HepG2 (cell line): Measurements from ENCODE around the gene LDLR. TPM values are rescaled to one million over a fixed set of nuclear protein-coding genes. Genes with fewer than 3 reads are reported as not detected.
A peak's percentile ranks its signal among the peaks of the same experiment; 100 is the strongest.

Source experiments
- IRX3 ChIP-seq: sonication (generic); formaldehyde crosslinking; IDR thresholded peaks from 2 replicates; pipeline ENCODE4 v1.8.1; 2023; ENCODE audit warnings: mild to moderate bottlenecking, low read depth, missing genetic modification reagents, borderline replicate concordance
- KDM5B ChIP-seq: sonication (generic); formaldehyde crosslinking; IDR thresholded peaks from 2 replicates; pipeline ENCODE4 v1.4.0; 2020; ENCODE audit warnings: missing genetic modification reagents, mild to moderate bottlenecking, borderline replicate concordance
- KLF13 ChIP-seq: sonication (generic); formaldehyde crosslinking; IDR thresholded peaks from 2 replicates; pipeline ENCODE4 v1.4.0; 2020; ENCODE audit warnings: mild to moderate bottlenecking, missing genetic modification reagents
- MEF2D ChIP-seq: sonication (generic); formaldehyde crosslinking; IDR thresholded peaks from 2 replicates; pipeline ENCODE4 v1.5.1; 2020; ENCODE audit warnings: mild to moderate bottlenecking, missing genetic modification reagents
- NR3C1 ChIP-seq: sonication (generic); formaldehyde crosslinking; IDR thresholded peaks from 2 replicates; pipeline ENCODE4 v1.4.0; 2020; ENCODE audit warnings: missing genetic modification reagents
- ONECUT2 ChIP-seq: sonication (generic); formaldehyde crosslinking; IDR thresholded peaks from 2 replicates; pipeline ENCODE4 v1.4.0; 2020; ENCODE audit warnings: missing genetic modification reagents
- RNF2 ChIP-seq: fragments of 450-650 bp; conservative IDR thresholded peaks from 2 replicates; pipeline ENCODE4 v1.6.1; 2016; ENCODE audit warnings: low read depth
- SRSF9 ChIP-seq: fragments of 200-400 bp; formaldehyde crosslinking; IDR thresholded peaks from 2 replicates; pipeline ENCODE4 v1.6.1; 2018; ENCODE audit warnings: borderline replicate concordance, mild to moderate bottlenecking, low read depth, low read length; ENCODE audit not compliant: insufficient read depth, poor library complexity, severe bottlenecking
- ZFP62 ChIP-seq: sonication (generic); formaldehyde crosslinking; IDR thresholded peaks from 2 replicates; pipeline ENCODE4 v1.4.0; 2020; ENCODE audit warnings: missing genetic modification reagents
- ZNF10 ChIP-seq: sonication (generic); formaldehyde crosslinking; IDR thresholded peaks from 2 replicates; pipeline ENCODE4 v1.4.0; 2020; ENCODE audit warnings: mild to moderate bottlenecking, low read depth, missing genetic modification reagents, borderline replicate concordance
- ZNF501 ChIP-seq: sonication (generic); formaldehyde crosslinking; IDR thresholded peaks from 2 replicates; pipeline ENCODE4 v1.5.1; 2020; ENCODE audit warnings: mild to moderate bottlenecking, moderate library complexity, missing genetic modification reagents
- ZNF672 ChIP-seq: sonication (generic); formaldehyde crosslinking; IDR thresholded peaks from 2 replicates; pipeline ENCODE4 v1.8.1; 2022; ENCODE audit warnings: missing genetic modification reagents
- polyA plus RNA-seq, 8 experiments: library from polyadenylated mRNA; depleted of rRNA in 3 of 8; stranded (reverse) in 7 of 8; unstranded in 1 of 8; fragments of >200 nt; fragmentation: Illumina TruSeq in 4 of 8; extraction: Trizol in 4 of 8; gene quantifications; 2 replicates each; pipeline versions ENCODE4 v1.2.1 to v1.2.3, GENCODE V29; 2011 to 2016; ENCODE audit warnings: low read depth in 4 of 8, missing spikeins in 1 of 8, mixed read lengths in 1 of 8; ENCODE audit not compliant: insufficient read depth in 1 of 8
- total RNA-seq, 5 experiments: library from RNA; depleted of rRNA; stranded (reverse); fragments of >200 nt; fragmentation: Illumina TruSeq; extraction: Trizol; gene quantifications; 2 replicates each; pipeline ENCODE4 v1.2.3, GENCODE V29; 2016; ENCODE audit warnings: low read depth in 1 of 5
- TF ChIP-seq, protein P1 (sequence below): sonication (generic); formaldehyde crosslinking; IDR thresholded peaks from 2 replicates; pipeline ENCODE4 v1.5.0; 2020; ENCODE audit warnings: mild to moderate bottlenecking, missing genetic modification reagents
- TF ChIP-seq, protein P2 (sequence below): sonication (generic); formaldehyde crosslinking; conservative IDR thresholded peaks from 2 replicates; pipeline ENCODE4 v1.8.0; 2022; ENCODE audit warnings: low read depth, missing genetic modification reagents
- TF ChIP-seq, protein P3 (sequence below): sonication (generic); formaldehyde crosslinking; IDR thresholded peaks from 2 replicates; pipeline ENCODE4 v1.5.1; 2020; ENCODE audit warnings: mild to moderate bottlenecking, missing genetic modification reagents, borderline replicate concordance
- TF ChIP-seq, protein P4 (sequence below): sonication (generic); formaldehyde crosslinking; IDR thresholded peaks from 2 replicates; pipeline ENCODE4 v1.8.1; 2023; ENCODE audit warnings: missing genetic modification reagents, inconsistent platforms, borderline replicate concordance
- TF ChIP-seq, protein P5 (sequence below): sonication (generic); formaldehyde crosslinking; IDR thresholded peaks from 2 replicates; pipeline ENCODE4 v1.4.0; 2020; ENCODE audit warnings: mild to moderate bottlenecking, missing genetic modification reagents
- TF ChIP-seq, protein P6 (sequence below): sonication (generic); formaldehyde crosslinking; IDR thresholded peaks from 2 replicates; pipeline ENCODE4 v1.5.1; 2020; ENCODE audit warnings: missing genetic modification reagents, mild to moderate bottlenecking, borderline replicate concordance

LDLR gene
- total and polyA plus RNA-seq, 2 of the 13 experiments (the other 11 are each of a cell fraction or from before 2014, with no cell fraction given), result 51.6 to 92.5 TPM

DNA sequence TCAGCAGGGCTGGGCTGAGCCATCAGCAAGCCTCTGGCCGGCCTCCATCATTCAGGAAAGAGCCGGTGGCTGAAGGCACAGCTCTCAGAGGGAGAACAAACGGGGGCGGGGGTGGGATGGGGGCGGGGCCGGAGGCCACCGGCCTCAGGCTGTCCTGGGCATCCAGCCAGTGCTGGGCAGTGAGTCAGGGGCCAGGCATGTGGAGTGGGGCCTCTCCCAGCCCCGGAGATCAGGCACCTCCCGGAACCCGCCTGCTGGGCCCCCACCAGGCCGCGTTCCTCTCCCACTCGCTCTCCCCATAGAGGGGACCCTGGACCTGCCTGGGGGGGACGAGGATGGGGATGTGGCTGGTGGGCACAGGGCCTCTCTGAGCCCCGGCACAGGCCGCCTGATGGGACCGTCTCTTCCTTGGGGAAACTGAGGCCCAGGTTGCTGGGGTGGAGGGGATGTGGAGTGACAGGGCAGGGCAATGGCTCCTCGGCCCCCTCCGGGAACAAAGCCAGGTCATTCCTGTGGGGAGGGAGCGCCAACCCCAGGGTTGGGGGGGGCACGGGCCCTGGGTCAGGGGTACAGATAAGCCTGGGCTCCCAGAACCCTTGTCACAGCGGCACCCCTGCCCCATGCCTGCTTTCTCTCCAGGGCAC, 53.4 kb downstream of the LDLR start (continued):
- TF ChIP-seq, protein P1, sequence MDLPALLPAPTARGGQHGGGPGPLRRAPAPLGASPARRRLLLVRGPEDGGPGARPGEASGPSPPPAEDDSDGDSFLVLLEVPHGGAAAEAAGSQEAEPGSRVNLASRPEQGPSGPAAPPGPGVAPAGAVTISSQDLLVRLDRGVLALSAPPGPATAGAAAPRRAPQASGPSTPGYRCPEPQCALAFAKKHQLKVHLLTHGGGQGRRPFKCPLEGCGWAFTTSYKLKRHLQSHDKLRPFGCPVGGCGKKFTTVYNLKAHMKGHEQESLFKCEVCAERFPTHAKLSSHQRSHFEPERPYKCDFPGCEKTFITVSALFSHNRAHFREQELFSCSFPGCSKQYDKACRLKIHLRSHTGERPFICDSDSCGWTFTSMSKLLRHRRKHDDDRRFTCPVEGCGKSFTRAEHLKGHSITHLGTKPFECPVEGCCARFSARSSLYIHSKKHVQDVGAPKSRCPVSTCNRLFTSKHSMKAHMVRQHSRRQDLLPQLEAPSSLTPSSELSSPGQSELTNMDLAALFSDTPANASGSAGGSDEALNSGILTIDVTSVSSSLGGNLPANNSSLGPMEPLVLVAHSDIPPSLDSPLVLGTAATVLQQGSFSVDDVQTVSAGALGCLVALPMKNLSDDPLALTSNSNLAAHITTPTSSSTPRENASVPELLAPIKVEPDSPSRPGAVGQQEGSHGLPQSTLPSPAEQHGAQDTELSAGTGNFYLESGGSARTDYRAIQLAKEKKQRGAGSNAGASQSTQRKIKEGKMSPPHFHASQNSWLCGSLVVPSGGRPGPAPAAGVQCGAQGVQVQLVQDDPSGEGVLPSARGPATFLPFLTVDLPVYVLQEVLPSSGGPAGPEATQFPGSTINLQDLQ, result no peak; the same call in 1 of the 2 replicates
- TF ChIP-seq IRX3 (CRISPR knock-in tag) (no peak), ZFP62 (CRISPR knock-in tag) (no peak), KLF13 (CRISPR knock-in tag) (no peak), ONECUT2 (CRISPR knock-in tag) (no peak), SRSF9 (no peak), MEF2D (CRISPR knock-in tag) (no peak), ZNF10 (CRISPR knock-in tag) (no peak), RNF2 (no peak), KDM5B (CRISPR knock-in tag) (no peak; the same call in none of the 2 replicates), ZNF501 (CRISPR knock-in tag) (peak; percentile 71; the same call in 1 of the 2 replicates), NR3C1 (CRISPR knock-in tag) (no peak), ZNF672 (CRISPR knock-in tag) (no peak)
- TF ChIP-seq, protein P2, sequence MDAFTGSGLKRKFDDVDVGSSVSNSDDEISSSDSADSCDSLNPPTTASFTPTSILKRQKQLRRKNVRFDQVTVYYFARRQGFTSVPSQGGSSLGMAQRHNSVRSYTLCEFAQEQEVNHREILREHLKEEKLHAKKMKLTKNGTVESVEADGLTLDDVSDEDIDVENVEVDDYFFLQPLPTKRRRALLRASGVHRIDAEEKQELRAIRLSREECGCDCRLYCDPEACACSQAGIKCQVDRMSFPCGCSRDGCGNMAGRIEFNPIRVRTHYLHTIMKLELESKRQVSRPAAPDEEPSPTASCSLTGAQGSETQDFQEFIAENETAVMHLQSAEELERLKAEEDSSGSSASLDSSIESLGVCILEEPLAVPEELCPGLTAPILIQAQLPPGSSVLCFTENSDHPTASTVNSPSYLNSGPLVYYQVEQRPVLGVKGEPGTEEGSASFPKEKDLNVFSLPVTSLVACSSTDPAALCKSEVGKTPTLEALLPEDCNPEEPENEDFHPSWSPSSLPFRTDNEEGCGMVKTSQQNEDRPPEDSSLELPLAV, result no peak
- TF ChIP-seq, protein P3, sequence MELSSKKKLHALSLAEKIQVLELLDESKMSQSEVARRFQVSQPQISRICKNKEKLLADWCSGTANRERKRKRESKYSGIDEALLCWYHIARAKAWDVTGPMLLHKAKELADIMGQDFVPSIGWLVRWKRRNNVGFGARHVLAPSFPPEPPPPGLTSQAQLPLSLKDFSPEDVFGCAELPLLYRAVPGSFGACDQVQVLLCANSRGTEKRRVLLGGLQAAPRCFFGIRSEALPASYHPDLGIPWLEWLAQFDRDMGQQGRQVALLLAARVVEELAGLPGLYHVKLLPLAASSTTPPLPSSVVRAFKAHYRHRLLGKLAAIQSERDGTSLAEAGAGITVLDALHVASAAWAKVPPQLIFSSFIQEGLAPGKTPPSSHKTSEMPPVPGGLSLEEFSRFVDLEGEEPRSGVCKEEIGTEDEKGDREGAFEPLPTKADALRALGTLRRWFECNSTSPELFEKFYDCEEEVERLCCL, result no peak
- TF ChIP-seq, protein P4, sequence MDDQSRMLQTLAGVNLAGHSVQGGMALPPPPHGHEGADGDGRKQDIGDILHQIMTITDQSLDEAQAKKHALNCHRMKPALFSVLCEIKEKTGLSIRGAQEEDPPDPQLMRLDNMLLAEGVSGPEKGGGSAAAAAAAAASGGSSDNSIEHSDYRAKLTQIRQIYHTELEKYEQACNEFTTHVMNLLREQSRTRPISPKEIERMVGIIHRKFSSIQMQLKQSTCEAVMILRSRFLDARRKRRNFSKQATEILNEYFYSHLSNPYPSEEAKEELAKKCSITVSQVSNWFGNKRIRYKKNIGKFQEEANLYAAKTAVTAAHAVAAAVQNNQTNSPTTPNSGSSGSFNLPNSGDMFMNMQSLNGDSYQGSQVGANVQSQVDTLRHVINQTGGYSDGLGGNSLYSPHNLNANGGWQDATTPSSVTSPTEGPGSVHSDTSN (CRISPR knock-in tag), result no peak
- TF ChIP-seq, protein P5, sequence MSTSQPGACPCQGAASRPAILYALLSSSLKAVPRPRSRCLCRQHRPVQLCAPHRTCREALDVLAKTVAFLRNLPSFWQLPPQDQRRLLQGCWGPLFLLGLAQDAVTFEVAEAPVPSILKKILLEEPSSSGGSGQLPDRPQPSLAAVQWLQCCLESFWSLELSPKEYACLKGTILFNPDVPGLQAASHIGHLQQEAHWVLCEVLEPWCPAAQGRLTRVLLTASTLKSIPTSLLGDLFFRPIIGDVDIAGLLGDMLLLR (CRISPR knock-in tag), result 0 out of 2 replicates have a peak, but pooled peaks have one; percentile 30
- TF ChIP-seq, protein P6, sequence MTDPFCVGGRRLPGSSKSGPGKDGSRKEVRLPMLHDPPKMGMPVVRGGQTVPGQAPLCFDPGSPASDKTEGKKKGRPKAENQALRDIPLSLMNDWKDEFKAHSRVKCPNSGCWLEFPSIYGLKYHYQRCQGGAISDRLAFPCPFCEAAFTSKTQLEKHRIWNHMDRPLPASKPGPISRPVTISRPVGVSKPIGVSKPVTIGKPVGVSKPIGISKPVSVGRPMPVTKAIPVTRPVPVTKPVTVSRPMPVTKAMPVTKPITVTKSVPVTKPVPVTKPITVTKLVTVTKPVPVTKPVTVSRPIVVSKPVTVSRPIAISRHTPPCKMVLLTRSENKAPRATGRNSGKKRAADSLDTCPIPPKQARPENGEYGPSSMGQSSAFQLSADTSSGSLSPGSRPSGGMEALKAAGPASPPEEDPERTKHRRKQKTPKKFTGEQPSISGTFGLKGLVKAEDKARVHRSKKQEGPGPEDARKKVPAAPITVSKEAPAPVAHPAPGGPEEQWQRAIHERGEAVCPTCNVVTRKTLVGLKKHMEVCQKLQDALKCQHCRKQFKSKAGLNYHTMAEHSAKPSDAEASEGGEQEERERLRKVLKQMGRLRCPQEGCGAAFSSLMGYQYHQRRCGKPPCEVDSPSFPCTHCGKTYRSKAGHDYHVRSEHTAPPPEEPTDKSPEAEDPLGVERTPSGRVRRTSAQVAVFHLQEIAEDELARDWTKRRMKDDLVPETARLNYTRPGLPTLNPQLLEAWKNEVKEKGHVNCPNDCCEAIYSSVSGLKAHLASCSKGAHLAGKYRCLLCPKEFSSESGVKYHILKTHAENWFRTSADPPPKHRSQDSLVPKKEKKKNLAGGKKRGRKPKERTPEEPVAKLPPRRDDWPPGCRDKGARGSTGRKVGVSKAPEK (CRISPR knock-in tag), result no peak
